IMR-90 (cell line): ENCODE measurements around the gene OR2W3. TPM values are rescaled to one million over a fixed set of nuclear protein-coding genes. Genes with fewer than 3 reads are reported as not detected.

Experiments used
- ATAC-seq: fragments of 200-7000 bp; cut with Tn5 transposase; 2 replicates; pipeline ENCODE4 v1.9.1; 2020; ENCODE audit warnings: low read depth, mild to moderate bottlenecking, moderate library complexity
- BruUV-seq: library from RNA; stranded (reverse); fragments of 400-500 nt; replicated peaks from 2 replicates; lab custom pipeline; 2021; lab: Mats Ljungman, UMichigan
- CTCF ChIA-PET: fragments of 300-600 bp; formaldehyde crosslinking; extraction: SDS; loops from one replicate; lab custom pipeline; 2021; ENCODE audit warnings: antibody characterized with exemption; lab: Yijun Ruan, JAX
- POLR2A ChIA-PET: fragments of 300-600 bp; sonication (Branson Sonifier 250); formaldehyde crosslinking; loops from one replicate; lab custom pipeline; 2022; ENCODE audit warnings: antibody characterized with exemption; ENCODE audit not compliant: unreplicated experiment; lab: Charles Lee
- DNase-seq: peaks from one replicate; pipeline ENCODE4 v3.0.0; 2013
- H2AFZ ChIP-seq: replicated peaks from 2 replicates; pipeline ENCODE3; 2013; ENCODE audit warnings: low read length, mild to moderate bottlenecking; ENCODE audit not compliant: poor library complexity
- H2AK5ac ChIP-seq: 2 replicates; pipeline ENCODE4 v1.6.1; 2013; ENCODE audit warnings: low read depth, low read length, inconsistent platforms
- H2AK9ac ChIP-seq: replicated peaks from 2 replicates; pipeline ENCODE3; 2013; ENCODE audit warnings: mild to moderate bottlenecking, low read depth, low read length, moderate library complexity; ENCODE audit not compliant: poor library complexity
- H2BK120ac ChIP-seq: 2 replicates; pipeline ENCODE4 v1.6.1; 2013; ENCODE audit warnings: low read depth, low read length, inconsistent platforms
- H2BK15ac ChIP-seq: 3 replicates; pipeline ENCODE4 v1.6.1; 2013; ENCODE audit warnings: low read depth, low read length, inconsistent platforms
- H2BK20ac ChIP-seq: 2 replicates; pipeline ENCODE4 v1.6.1; 2013; ENCODE audit warnings: low read depth, mild to moderate bottlenecking, inconsistent platforms, low read length, moderate library complexity
- H2BK5ac ChIP-seq: 2 replicates; pipeline ENCODE4 v1.6.1; 2013; ENCODE audit warnings: mild to moderate bottlenecking, low read depth, low read length, inconsistent platforms; ENCODE audit not compliant: poor library complexity, severe bottlenecking
- H3K14ac ChIP-seq: replicated peaks from 2 replicates; pipeline ENCODE4 v1.6.1; 2013; ENCODE audit warnings: low read depth, low read length, inconsistent platforms
- H3K18ac ChIP-seq: 2 replicates; pipeline ENCODE4 v1.6.1; 2013; ENCODE audit warnings: low read depth, low read length, control low read depth
- H3K23ac ChIP-seq: 2 replicates; pipeline ENCODE4 v1.6.1; 2013; ENCODE audit warnings: low read depth, low read length, inconsistent platforms
- H3K27ac ChIP-seq: 2 replicates; pipeline ENCODE4 v1.5.1; 2013; ENCODE audit warnings: mild to moderate bottlenecking, control low read depth, low read length; ENCODE audit not compliant: insufficient read depth
- H3K27me3 ChIP-seq: 2 replicates; pipeline ENCODE4 v1.6.1; 2013; ENCODE audit warnings: low read length; ENCODE audit not compliant: control insufficient read depth, insufficient read depth
- H3K36me3 ChIP-seq: 2 replicates; pipeline ENCODE4 v1.6.1; 2013; ENCODE audit warnings: low read length, mixed read lengths; ENCODE audit not compliant: control insufficient read depth, insufficient read depth
- H3K4ac ChIP-seq: 2 replicates; pipeline ENCODE4 v1.6.1; 2013; ENCODE audit warnings: low read depth, low read length, inconsistent platforms
- H3K4me1 ChIP-seq: 2 replicates; pipeline ENCODE4 v1.6.1; 2013; ENCODE audit warnings: low read length, mixed read lengths; ENCODE audit not compliant: control insufficient read depth, insufficient read depth
- H3K4me2 ChIP-seq: 2 replicates; pipeline ENCODE4 v1.6.1; 2013; ENCODE audit warnings: low read depth, mild to moderate bottlenecking, control low read depth, low read length, moderate library complexity
- H3K4me3 ChIP-seq: 2 replicates; pipeline ENCODE4 v1.5.1; 2013; ENCODE audit warnings: low read depth, mild to moderate bottlenecking, control low read depth, low read length, moderate library complexity; ENCODE audit not compliant: insufficient read depth
- H3K56ac ChIP-seq: 2 replicates; pipeline ENCODE4 v1.6.1; 2013; ENCODE audit warnings: low read length, inconsistent platforms; ENCODE audit not compliant: insufficient read depth; ENCODE audit errors: extremely low read depth
- H3K79me1 ChIP-seq, 2 experiments: 2 replicates each; pipeline ENCODE4 v1.6.1; 2013; ENCODE audit warnings: low read length in 2 of 2, inconsistent platforms in 1 of 2, low read depth in 1 of 2
- H3K9ac ChIP-seq: 2 replicates; pipeline ENCODE4 v1.6.1; 2013; ENCODE audit warnings: low read depth, low read length, control low read depth
- H3K9me1 ChIP-seq: 2 replicates; pipeline ENCODE4 v1.6.1; 2013; ENCODE audit warnings: low read length, inconsistent platforms; ENCODE audit not compliant: insufficient read depth
- H3K9me3 ChIP-seq: 2 replicates; pipeline ENCODE4 v1.6.1; 2013; ENCODE audit warnings: low read length; ENCODE audit not compliant: control insufficient read depth, insufficient read depth
- H4K20me1 ChIP-seq: 2 replicates; pipeline ENCODE4 v1.6.1; 2013; ENCODE audit warnings: low read length, inconsistent platforms; ENCODE audit not compliant: insufficient read depth
- H4K5ac ChIP-seq: 2 replicates; pipeline ENCODE4 v1.6.1; 2013; ENCODE audit warnings: mild to moderate bottlenecking, low read depth, low read length, control low read depth
- H4K8ac ChIP-seq, 2 experiments: 2 replicates each; pipeline ENCODE4 v1.6.1; 2013; ENCODE audit warnings: low read depth in 2 of 2, low read length in 2 of 2, control low read depth in 1 of 2, inconsistent platforms in 1 of 2
- H4K91ac ChIP-seq: 2 replicates; pipeline ENCODE4 v1.6.1; 2013; ENCODE audit warnings: low read depth, low read length, inconsistent platforms; ENCODE audit not compliant: insufficient read depth
- BHLHE40 ChIP-seq: fragments of 150-350 bp; IDR thresholded peaks from 2 replicates; pipeline ENCODE4 v1.6.1; 2016; ENCODE audit warnings: mild to moderate bottlenecking, low read depth, low read length
- CEBPB ChIP-seq: IDR thresholded peaks from 2 replicates; pipeline ENCODE4 v1.6.1; 2012; ENCODE audit warnings: low read depth, low read length, improper control_type of control experiment
- CTCF ChIP-seq: conservative IDR thresholded peaks from 2 replicates; pipeline ENCODE4 v1.5.1; 2012; ENCODE audit warnings: mild to moderate bottlenecking, low read depth, low read length, improper control_type of control experiment
- ELK1 ChIP-seq: fragments of 150-350 bp; IDR thresholded peaks from 2 replicates; pipeline ENCODE4 v1.6.1; 2016; ENCODE audit warnings: low read depth, mild to moderate bottlenecking, low read length, moderate library complexity, borderline replicate concordance
- MAZ ChIP-seq: IDR thresholded peaks from 2 replicates; pipeline ENCODE4 v1.6.1; 2012; ENCODE audit warnings: low read depth, mild to moderate bottlenecking, low read length, improper control_type of control experiment, moderate library complexity, borderline replicate concordance
- NFE2L2 ChIP-seq: fragments of 150-350 bp; IDR thresholded peaks from 2 replicates; pipeline ENCODE4 v1.6.1; 2016; ENCODE audit warnings: low read depth, mild to moderate bottlenecking, low read length
- POLR2A ChIP-seq: IDR thresholded peaks from 2 replicates; pipeline ENCODE4 v1.6.1; 2012; ENCODE audit warnings: mild to moderate bottlenecking, low read depth, low read length
- RAD21 ChIP-seq: IDR thresholded peaks from 2 replicates; pipeline ENCODE4 v1.6.1; 2012; ENCODE audit warnings: low read length, improper control_type of control experiment
- RCOR1 ChIP-seq: IDR thresholded peaks from 2 replicates; pipeline ENCODE4 v1.6.1; 2012; ENCODE audit warnings: mild to moderate bottlenecking, low read length, improper control_type of control experiment; ENCODE audit not compliant: insufficient replicate concordance
- RFX5 ChIP-seq: IDR thresholded peaks from 2 replicates; pipeline ENCODE4 v1.8.0; 2012; ENCODE audit warnings: low read depth, mild to moderate bottlenecking, low read length, moderate library complexity
- USF2 ChIP-seq: fragments of 150-350 bp; IDR thresholded peaks from 2 replicates; pipeline ENCODE4 v1.6.1; 2017; ENCODE audit warnings: mild to moderate bottlenecking, antibody characterized with exemption, low read length, low read depth
- WGBS, 2 experiments: methylation state at CpG; one replicate each; pipeline versions ENCODE4 v1.1.5 to v1.1.7; 2013; ENCODE audit warnings: missing lambda C conversion rate in 2 of 2; ENCODE audit not compliant: insufficient read length in 1 of 2; ENCODE audit errors: extremely low coverage in 2 of 2; 5-methylcytosine and 5-hydroxymethylcytosine counted together
- dilution Hi-C: fragments of 300-500 bp; cut with HindIII; formaldehyde crosslinking; loops from one replicate; pipeline ENCODE4 v1.14.3; 2018; ENCODE audit warnings: low sequenced_read_pairs; ENCODE audit not compliant: unreplicated experiment
- in situ Hi-C: fragments of 300-500 bp; cut with MboI; formaldehyde crosslinking; loops from 3 replicates; pipeline ENCODE4 v1.14.3; 2019; ENCODE audit warnings: low sequenced_read_pairs, inconsistent platforms, mixed read lengths
- intact Hi-C: fragments of 100-400 bp; cut with micrococcal nuclease; formaldehyde crosslinking; loops from 2 replicates; pipeline ENCODE4 v1.10.0; 2022
- polyA plus RNA-seq, 3 experiments: library from polyadenylated mRNA; depleted of rRNA; stranded (reverse); fragments of >200 nt; gene quantifications; 2 replicates each; pipeline ENCODE4 v1.2.3, GENCODE V29; 2012; ENCODE audit warnings: low replicate concordance in 1 of 3
- total RNA-seq: library from RNA; depleted of rRNA; stranded (reverse); fragments of >200 nt; gene quantifications from 2 replicates; pipeline ENCODE4 v1.2.3, GENCODE V29; 2012

The OR2W3 gene
- total and polyA plus RNA-seq, 2 of the 4 experiments (the other 2 are of a cell fraction), result 0.54 to 0.63 TPM

GRCh38 chr1:247855911-247856310 is 39.5 kb upstream of the OR2W3 start:
- Histone ChIP-seq H2BK5ac (no peak overlapping the region), H2AFZ (no peak overlapping the region), H3K4me3 (no peak overlapping the region), H3K9ac (no peak overlapping the region), H3K36me3 (no peaks in the 10 kb centered on the region), H3K18ac (no peak overlapping the region), H3K14ac (no peak overlapping the region), H3K9me1 (no peaks in the 10 kb centered on the region), H4K8ac (no peak overlapping the region), H3K23ac (no peak overlapping the region), H3K27me3 (no peaks in the 10 kb centered on the region), H3K27ac (no peak overlapping the region), H3K79me1 (no peaks in the 10 kb centered on the region), H4K91ac (no peak overlapping the region), H3K9me3 (peaks cover 28% of the 10 kb centered on the region), H3K4ac (no peak overlapping the region), H2AK9ac (no peak overlapping the region), H2BK15ac (no peak overlapping the region), H3K4me2 (no peak overlapping the region), H4K5ac (no peak overlapping the region), H2BK120ac (no peak overlapping the region), H2AK5ac (no peak overlapping the region), H3K4me1 (no peaks in the 10 kb centered on the region), H3K56ac (no peak overlapping the region), H4K20me1 (no peaks in the 10 kb centered on the region), H2BK20ac (no peak overlapping the region)
- ATAC-seq, result no peak
- POLR2A ChIA-PET, result no interaction called here
- CTCF ChIA-PET, result no interaction called here
- TF ChIP-seq ELK1 (no peak), RAD21 (no peak), MAZ (no peak), RCOR1 (no peak), USF2 (no peak), RFX5 (no peak), BHLHE40 (no peak), CEBPB (no peak), CTCF (no peak), NFE2L2 (no peak), POLR2A (no peak)
- in situ Hi-C loops, result no loop called here
- dilution Hi-C loops, result no loop called here
- no TSS peak for BruUV-seq
- WGBS, 2 experiments, result 17% methylated on average over 2 of the region's 4 CpGs; no CpG with 5 or more reads in 1 of the 2 experiments
- no peak for DNase-seq
- intact Hi-C loops, result no loop called here
